H9 (cell line): Measurements from ENCODE around the gene SOWAHB. TPM values are rescaled to one million over a fixed set of nuclear protein-coding genes. Genes with fewer than 3 reads are reported as not detected.

Experiments used
- DNase-seq: peaks from one replicate; pipeline ENCODE4 v3.0.0-alpha.2; 2017
- H2AFZ ChIP-seq: one replicate; pipeline ENCODE4 v1.6.1; 2013; ENCODE audit warnings: mild to moderate bottlenecking, low read length, control low read depth, moderate library complexity
- H2AK5ac ChIP-seq: 2 replicates; pipeline ENCODE4 v1.6.1; 2013; ENCODE audit warnings: low read length, control low read depth, mixed read lengths; ENCODE audit not compliant: insufficient read length
- H2BK120ac ChIP-seq: one replicate; pipeline ENCODE4 v1.6.1; 2013; ENCODE audit warnings: low read depth, mild to moderate bottlenecking, low read length, control low read depth, inconsistent platforms; ENCODE audit not compliant: poor library complexity, severe bottlenecking
- H2BK12ac ChIP-seq: 2 replicates; pipeline ENCODE4 v1.6.1; 2013; ENCODE audit warnings: low read length, control low read depth, mixed read lengths, low read depth; ENCODE audit not compliant: insufficient read length
- H2BK15ac ChIP-seq: 2 replicates; pipeline ENCODE4 v1.6.1; 2013; ENCODE audit warnings: low read depth, low read length, control low read depth
- H2BK20ac ChIP-seq: one replicate; pipeline ENCODE4 v1.6.1; 2013; ENCODE audit warnings: low read depth, mild to moderate bottlenecking, low read length, control low read depth, inconsistent platforms; ENCODE audit not compliant: poor library complexity, severe bottlenecking
- H2BK5ac ChIP-seq: 2 replicates; pipeline ENCODE4 v1.6.1; 2013; ENCODE audit warnings: low read length, control low read depth, mixed read lengths; ENCODE audit not compliant: insufficient read length
- H3K14ac ChIP-seq: 2 replicates; pipeline ENCODE4 v1.6.1; 2013; ENCODE audit warnings: low read length, control low read depth; ENCODE audit not compliant: insufficient read depth
- H3K18ac ChIP-seq: 2 replicates; pipeline ENCODE4 v1.6.1; 2013; ENCODE audit warnings: low read depth, mild to moderate bottlenecking, mixed read lengths, low read length, control low read depth; ENCODE audit not compliant: insufficient read length
- H3K23ac ChIP-seq: 2 replicates; pipeline ENCODE4 v1.6.1; 2013; ENCODE audit warnings: low read length, control low read depth, mixed read lengths, low read depth; ENCODE audit not compliant: insufficient read length
- H3K23me2 ChIP-seq: 2 replicates; pipeline ENCODE4 v1.6.1; 2013; ENCODE audit warnings: low read depth, mild to moderate bottlenecking, mixed read lengths, low read length, control low read depth; ENCODE audit not compliant: insufficient read length, poor library complexity, severe bottlenecking
- H3K27ac ChIP-seq: 2 replicates; pipeline ENCODE4 v1.5.1; 2013; ENCODE audit warnings: low read length, control low read depth, mixed read lengths, low read depth; ENCODE audit not compliant: insufficient read length
- H3K27me3 ChIP-seq: 2 replicates; pipeline ENCODE4 v1.6.1; 2013; ENCODE audit warnings: low read length, control low read depth, inconsistent platforms; ENCODE audit not compliant: insufficient read depth
- H3K4ac ChIP-seq: 2 replicates; pipeline ENCODE4 v1.6.1; 2013; ENCODE audit warnings: low read depth, mild to moderate bottlenecking, control low read depth, inconsistent platforms, low read length, moderate library complexity
- H3K4me1 ChIP-seq: 2 replicates; pipeline ENCODE4 v1.6.1; 2013; ENCODE audit warnings: low read length, control low read depth, inconsistent platforms; ENCODE audit not compliant: insufficient read depth
- H3K4me2 ChIP-seq: 2 replicates; pipeline ENCODE4 v1.6.1; 2013; ENCODE audit warnings: low read length, control low read depth, mixed read lengths; ENCODE audit not compliant: insufficient read length, insufficient read depth
- H3K56ac ChIP-seq: 2 replicates; pipeline ENCODE4 v1.6.1; 2013; ENCODE audit warnings: low read depth, mild to moderate bottlenecking, mixed read lengths, low read length, control low read depth; ENCODE audit not compliant: insufficient read length
- H3K79me1 ChIP-seq: 2 replicates; pipeline ENCODE4 v1.6.1; 2013; ENCODE audit warnings: low read depth, mild to moderate bottlenecking, moderate library complexity, low read length, control low read depth, inconsistent platforms; ENCODE audit not compliant: insufficient read depth, poor library complexity, severe bottlenecking
- H3K79me2 ChIP-seq: 2 replicates; pipeline ENCODE4 v1.6.1; 2013; ENCODE audit warnings: low read length, control low read depth, inconsistent platforms; ENCODE audit not compliant: insufficient read depth
- H3K9ac ChIP-seq: 2 replicates; pipeline ENCODE4 v1.6.1; 2013; ENCODE audit warnings: low read length, control low read depth, mixed read lengths; ENCODE audit not compliant: insufficient read length; ENCODE audit errors: extremely low read depth
- H3K9me3 ChIP-seq: one replicate; pipeline ENCODE4 v1.6.1; 2013; ENCODE audit warnings: low read depth, low read length, inconsistent platforms; ENCODE audit not compliant: control insufficient read depth
- H3T11ph ChIP-seq: one replicate; pipeline ENCODE4 v1.6.1; 2013; ENCODE audit warnings: mild to moderate bottlenecking, low read length, control low read depth, inconsistent platforms
- H4K20me1 ChIP-seq: one replicate; pipeline ENCODE4 v1.6.1; 2013; ENCODE audit not compliant: control insufficient read depth, insufficient read length, insufficient read depth
- H4K5ac ChIP-seq: 2 replicates; pipeline ENCODE4 v1.6.1; 2013; ENCODE audit warnings: low read depth, mild to moderate bottlenecking, mixed read lengths, low read length, control low read depth; ENCODE audit not compliant: insufficient read length
- H4K8ac ChIP-seq: replicated peaks from 2 replicates; pipeline ENCODE4 v1.6.1; 2013; ENCODE audit warnings: low read length, control low read depth, mixed read lengths, low read depth; ENCODE audit not compliant: insufficient read length
- H4K91ac ChIP-seq: 2 replicates; pipeline ENCODE4 v1.6.1; 2013; ENCODE audit warnings: low read depth, mild to moderate bottlenecking, moderate library complexity, mixed read lengths, low read length, control low read depth; ENCODE audit not compliant: insufficient read length
- H3K27ac Mint-ChIP-seq, 3 experiments: 2 replicates in 2 of 3; 3 replicates in 1 of 3; pipeline ENCODE4 v1.8.0; 2020 to 2021; ENCODE audit warnings: mixed read lengths in 3 of 3, mild to moderate bottlenecking in 1 of 3, moderate library complexity in 1 of 3
- H3K27me3 Mint-ChIP-seq: 2 replicates; pipeline ENCODE4 v1.8.0; 2021; ENCODE audit warnings: low read depth, mild to moderate bottlenecking, moderate library complexity, mixed read lengths
- H3K36me3 Mint-ChIP-seq, 3 experiments: 2 replicates in 2 of 3; 3 replicates in 1 of 3; pipeline ENCODE4 v1.8.0; 2020 to 2021; ENCODE audit warnings: low read depth in 3 of 3, mixed read lengths in 3 of 3; ENCODE audit not compliant: insufficient read depth in 1 of 3
- H3K4me1 Mint-ChIP-seq, 2 experiments: 2 replicates each; pipeline ENCODE4 v1.8.0; 2020; ENCODE audit warnings: mixed read lengths in 2 of 2
- H3K4me3 Mint-ChIP-seq, 2 experiments: 2 replicates in 1 of 2; 3 replicates in 1 of 2; pipeline ENCODE4 v1.8.0; 2020 to 2021; ENCODE audit warnings: mild to moderate bottlenecking in 2 of 2, mixed read lengths in 2 of 2, moderate library complexity in 1 of 2
- H3K9me3 Mint-ChIP-seq, 2 experiments: 2 replicates in 1 of 2; 3 replicates in 1 of 2; pipeline ENCODE4 v1.8.0; 2020; ENCODE audit warnings: mild to moderate bottlenecking in 2 of 2, mixed read lengths in 2 of 2, moderate library complexity in 1 of 2
- CTCF ChIP-seq: fragments of 200-600 bp; sonication (generic); conservative IDR thresholded peaks from 3 replicates; pipeline ENCODE4 v1.8.0; 2021; ENCODE audit warnings: antibody characterized with exemption, mild to moderate bottlenecking
- WGBS: extraction: QIAGEN DNeasy Blood & Tissue Kit; methylation state at CpG from one replicate; pipeline ENCODE4 v1.1.7; 2013; ENCODE audit warnings: missing lambda C conversion rate, low lambda C conversion rate, mixed read lengths; ENCODE audit not compliant: insufficient read length; ENCODE audit errors: extremely low coverage; 5-methylcytosine and 5-hydroxymethylcytosine counted together
- total RNA-seq: library from RNA; stranded (reverse); gene quantifications from 2 replicates; pipeline ENCODE4 v1.2.1, GENCODE V29; 2021

SOWAHB gene
- total RNA-seq, 1 experiment from 2014 or later = 0.26 TPM

- no CpG with 5 or more reads among the region's 7 CpGs for WGBS
- Histone ChIP-seq H2AK5ac (no peak overlapping the region), H3K14ac (no peak overlapping the region), H3K4ac (no peak overlapping the region), H2BK12ac (no peak overlapping the region), H4K8ac (no peak overlapping the region), H2BK5ac (no peak overlapping the region), H3K9ac (no peak overlapping the region), H3K56ac (no peak overlapping the region), H4K91ac (no peak overlapping the region), H2BK20ac (no peak overlapping the region), H4K20me1 (no peaks in the 10 kb centered on the region), H3K79me1 (no peaks in the 10 kb centered on the region), H3K27ac (no peak overlapping the region), H3T11ph (no peak overlapping the region), H3K27me3 (no peaks in the 10 kb centered on the region), H3K4me1 (no peaks in the 10 kb centered on the region), H2AFZ (no peak overlapping the region), H2BK120ac (no peak overlapping the region), H4K5ac (no peak overlapping the region), H3K23me2 (no peaks in the 10 kb centered on the region), H3K18ac (no peak overlapping the region), H2BK15ac (no peak overlapping the region), H3K79me2 (no peaks in the 10 kb centered on the region), H3K4me2 (no peak overlapping the region), H3K23ac (no peak overlapping the region), H3K9me3 (no peaks in the 10 kb centered on the region)
- DNase-seq = no peak
- Mint-ChIP-seq H3K36me3 (no peaks in the 10 kb centered on the region), H3K4me1 (no peaks in the 10 kb centered on the region), H3K27me3 (no peaks in the 10 kb centered on the region; the same call in 1 of the 2 replicates), H3K4me3 (no peak overlapping the region), H3K9me3 (no peaks in the 10 kb centered on the region), H3K27ac (no peak overlapping the region)
- no peak for TF ChIP-seq CTCF
These were observed 33.8 kb upstream of the SOWAHB start for GRCh38 chr4:76931576-76932276.
